Stimulated activated CD8-positive, alpha-beta memory T cell treated with anti-CD3 and anti-CD28 coated beads, Interleukin-15, amount 100 ng/mL, for 1 hour (primary cell): ENCODE data around the gene CCDC174.
"Not testable (repeated sequence)": the region's sequence is repeated elsewhere in the genome, so short reads cannot be mapped to it uniquely, and the experiment has no call there.

Experiments
- DNase-seq: peaks from one replicate; pipeline ENCODE4 v3.0.0-alpha.2; 2020; ENCODE audit warnings: low read depth

CCDC174 gene

DNA sequence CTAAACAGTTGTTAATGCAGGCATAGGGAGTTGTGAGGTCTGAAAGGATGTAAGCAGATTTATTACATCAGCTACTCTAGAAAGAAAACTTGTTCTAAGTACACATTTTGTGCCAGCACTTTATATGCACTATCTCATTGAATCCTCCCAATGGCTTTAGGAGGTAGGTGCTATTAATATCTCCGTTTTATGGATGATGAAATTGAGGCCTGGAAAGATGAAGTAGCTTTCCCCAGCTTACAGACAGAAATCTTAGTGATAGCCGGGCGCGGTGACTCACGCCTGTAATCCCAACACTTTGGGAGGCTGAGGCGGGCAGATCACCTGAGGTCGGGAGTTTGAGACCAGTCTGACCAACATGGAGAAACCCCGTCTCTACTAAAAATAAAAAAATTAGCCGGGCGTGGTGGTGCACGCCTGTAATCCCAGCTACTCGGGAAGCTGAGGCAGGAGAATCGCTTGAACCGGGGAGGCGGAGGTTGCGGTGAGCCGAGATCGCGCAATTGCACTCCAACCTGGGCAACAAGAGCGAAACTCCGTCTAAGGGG, 872 bp downstream of the CCDC174 start:
- not testable (repeated sequence) for DNase-seq

DNA sequence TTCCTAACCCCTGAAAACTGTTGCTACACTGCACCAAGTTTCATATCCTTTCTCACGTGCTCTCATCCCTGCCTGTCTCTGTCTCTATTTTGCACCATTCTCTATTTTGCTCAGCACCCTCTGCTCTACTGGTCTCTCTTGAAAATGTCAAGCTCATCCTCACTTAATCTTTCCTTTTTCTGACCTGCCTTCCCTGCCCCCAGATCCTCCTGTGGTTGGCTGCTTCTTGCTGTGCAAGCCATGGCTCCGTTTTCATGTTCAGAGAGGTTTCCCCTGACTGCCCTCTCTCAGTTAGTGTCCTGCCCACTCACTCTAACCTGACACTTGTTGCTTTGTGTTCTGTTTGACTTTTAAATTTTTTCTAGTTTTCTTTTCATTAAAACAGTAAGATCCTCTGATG, 6.0 kb downstream of the CCDC174 start:
- no peak for DNase-seq

DNA sequence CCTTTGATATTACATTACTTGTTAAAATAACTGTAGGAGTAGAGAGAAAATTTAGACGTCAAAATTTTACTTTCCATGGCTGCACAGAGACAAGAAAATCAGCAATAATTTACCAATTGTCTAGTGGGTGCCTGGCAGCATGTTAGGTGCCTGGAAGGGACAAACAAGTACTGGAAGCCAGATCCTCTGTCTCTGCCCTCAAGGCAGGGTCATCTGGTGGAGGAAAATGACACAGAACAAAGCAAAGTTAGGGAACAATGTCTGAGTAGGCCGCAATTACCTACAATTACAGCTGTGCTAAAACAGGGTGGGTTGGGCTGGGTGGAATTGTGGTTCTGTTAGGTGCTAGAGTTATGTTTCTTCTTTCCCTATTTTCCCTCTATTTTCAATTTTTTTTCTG, 7.4 kb downstream of the CCDC174 start:
- no peak for DNase-seq

DNA sequence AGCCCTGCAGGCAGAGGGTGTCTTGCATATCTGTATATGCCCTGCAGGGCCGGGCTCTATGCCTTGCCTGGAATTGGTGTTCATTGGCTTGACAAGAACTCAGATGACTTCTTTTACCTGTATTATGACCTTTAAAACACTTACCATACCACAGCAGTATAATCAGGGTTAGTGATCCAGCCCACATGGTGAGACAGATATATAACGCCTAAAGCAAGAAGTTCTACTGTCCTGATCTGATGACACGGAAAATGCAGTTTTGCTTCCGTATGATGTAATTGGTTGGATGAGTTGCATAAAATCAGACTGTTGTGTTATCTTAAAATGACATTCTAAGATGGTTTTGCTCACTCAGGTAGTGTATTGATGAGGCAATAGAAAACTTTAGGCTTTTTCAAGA, 9.4 kb downstream of the CCDC174 start:
- no peak for DNase-seq

DNA sequence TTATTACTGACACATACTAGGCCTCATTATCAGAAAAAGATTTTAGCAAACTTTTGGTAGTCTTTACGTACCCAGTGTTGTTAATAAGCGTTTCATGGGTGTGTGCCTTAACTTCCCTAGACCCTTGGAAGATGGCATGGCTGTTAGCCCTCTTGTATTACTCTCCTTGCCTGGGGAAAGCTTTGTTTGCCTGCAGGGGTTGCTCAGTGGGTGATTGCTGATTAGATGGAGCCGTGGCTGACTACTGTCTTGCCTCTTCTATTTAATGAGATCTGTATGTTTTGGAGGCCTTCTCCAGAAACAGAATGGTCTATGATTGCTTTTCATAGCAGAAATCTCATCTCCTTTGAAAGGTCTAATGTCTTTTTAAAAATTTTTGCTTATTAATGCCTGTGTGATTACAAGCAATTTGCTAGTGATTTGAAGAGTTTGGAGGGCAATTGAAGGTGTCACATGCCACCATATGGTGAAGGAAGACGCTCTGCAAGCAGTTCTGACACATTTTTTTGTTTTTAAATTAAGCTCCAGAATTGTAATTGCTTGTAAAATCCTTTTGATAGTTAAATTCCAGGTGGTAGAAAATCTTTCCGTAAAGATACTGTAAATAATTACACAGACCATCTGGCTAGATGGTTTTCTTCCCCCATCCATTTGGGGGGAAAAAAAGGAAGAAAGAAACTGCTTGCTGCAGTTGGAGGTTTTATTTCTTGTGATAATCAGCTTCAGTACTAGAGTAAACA, 12.0 kb downstream of the CCDC174 start:
- DNase-seq = no peak

DNA sequence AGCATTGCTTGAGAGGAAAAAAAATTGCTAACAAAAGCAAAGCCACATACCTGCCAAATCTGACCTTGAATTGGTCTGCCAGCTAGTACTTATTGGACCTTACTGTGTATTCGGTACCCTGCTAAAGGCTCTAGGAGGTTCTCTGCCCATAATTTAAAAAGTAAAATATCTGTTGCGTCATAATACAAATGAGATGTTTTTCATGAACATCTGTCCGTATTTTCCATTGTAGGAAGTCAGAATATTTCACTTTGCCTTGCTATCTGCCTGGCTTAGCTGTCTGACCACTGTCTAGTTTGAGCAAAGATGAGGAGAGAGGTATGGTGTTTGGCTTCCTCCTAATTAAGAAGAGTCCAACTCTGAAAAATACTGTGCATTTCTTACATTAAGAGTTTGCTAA, 12.6 kb downstream of the CCDC174 start:
- no peak for DNase-seq

DNA sequence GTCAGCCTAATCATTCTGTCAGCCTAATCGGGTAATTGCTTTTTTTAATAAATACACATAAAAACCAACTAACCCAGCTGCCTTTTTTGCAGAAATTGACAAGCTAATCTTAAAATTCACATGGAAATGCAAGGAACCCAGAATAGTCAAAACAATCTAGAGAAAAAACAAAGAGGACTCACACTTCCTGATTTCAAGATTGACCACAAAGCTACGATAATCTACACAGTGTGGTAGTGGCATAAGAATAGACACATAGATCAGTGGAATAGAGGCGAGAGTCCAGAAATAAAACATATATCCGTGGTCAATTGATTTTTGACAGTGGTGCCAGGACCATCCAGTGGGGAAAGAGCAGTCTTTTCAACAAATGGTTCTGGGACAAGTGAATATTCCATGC, 21.0 kb downstream of the CCDC174 start:
- no peak for DNase-seq

DNA sequence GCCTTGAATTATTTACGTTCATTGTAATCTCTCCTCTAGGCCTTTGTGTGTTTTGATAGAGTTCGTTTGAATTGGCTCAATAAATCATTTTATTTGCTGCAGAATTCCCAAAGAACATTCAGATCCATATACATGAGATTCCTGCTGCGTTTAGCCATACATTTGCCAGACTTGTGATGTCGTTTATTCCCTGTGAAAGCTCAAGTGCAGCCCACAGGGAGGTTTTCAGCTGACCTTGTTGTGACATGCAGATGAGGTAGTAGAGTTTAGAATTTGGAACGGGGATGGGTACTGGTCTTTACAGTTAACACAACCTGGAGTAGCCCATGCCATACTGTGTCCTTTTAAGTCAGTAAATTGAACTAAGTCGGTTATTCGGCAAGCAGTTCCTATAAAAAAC, 23.3 kb downstream of the CCDC174 start, which contains the start of gene C3orf20:
Gene C3orf20, plus strand, starts transcription at position 301 of the 400 bp plus-strand sequence. CDS start 7,573 bp downstream, outside the sequence.
- DNase-seq = no peak

DNA sequence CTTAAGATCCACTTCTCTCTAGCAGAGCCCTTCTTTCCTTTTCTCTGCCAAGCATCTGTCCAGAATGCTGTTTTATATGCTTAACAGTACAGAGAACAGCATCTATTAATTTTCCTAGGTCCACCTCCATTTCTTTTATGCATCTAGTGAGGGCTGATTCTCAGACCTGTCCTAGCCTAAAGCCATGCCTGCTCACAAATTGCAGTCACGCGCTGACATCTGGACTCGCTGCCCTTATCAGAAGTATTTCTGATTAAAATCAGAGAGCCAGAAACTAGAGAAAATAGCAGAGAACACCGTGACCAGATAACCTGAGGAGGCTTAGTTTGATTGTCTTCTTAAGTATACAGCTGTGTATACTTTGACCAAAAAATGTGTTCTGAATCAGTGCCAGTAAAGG, 25.3 kb downstream of the CCDC174 start:
- DNase-seq = no peak

DNA sequence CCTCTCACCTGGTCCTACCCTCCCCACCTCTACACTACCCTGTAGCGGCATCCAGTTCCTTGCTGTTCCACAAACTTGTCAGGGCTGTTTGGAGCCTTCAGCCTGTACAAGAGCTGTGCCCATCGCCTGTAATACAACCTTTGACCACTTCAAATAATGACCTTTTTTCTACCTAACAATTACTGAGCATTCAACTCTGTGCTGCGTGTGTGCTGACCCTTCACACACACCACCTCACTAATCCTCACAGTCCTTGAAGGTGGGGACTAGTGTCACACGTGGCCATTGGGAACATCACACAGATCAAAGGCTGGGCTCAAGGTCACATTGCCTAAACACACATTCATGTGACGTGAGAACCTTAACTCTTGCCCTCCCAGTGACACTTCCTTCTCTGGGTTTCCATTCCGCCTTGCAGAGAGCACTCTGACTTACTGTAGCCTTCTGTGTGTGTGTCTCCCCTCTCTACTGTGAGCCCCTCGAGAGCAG, 26.5 kb downstream of the CCDC174 start:
- DNase-seq = no peak

DNA sequence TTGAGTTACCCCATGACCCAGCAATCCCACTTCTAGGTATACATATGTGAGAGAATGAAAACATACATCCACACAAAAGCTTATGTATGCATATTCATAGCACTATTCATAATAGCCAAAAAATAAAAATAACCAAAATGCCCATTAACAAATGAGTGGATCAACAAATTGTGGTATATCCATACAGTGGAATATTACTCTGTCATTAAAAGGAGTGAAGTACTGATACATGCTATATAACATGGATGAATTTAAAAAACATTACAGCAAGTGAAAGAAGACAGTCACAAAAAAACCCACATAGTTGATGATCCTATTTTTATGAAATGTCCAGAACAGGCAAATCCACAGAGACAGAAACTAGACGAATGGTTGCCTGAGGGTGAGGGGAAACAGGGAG, 28.6 kb downstream of the CCDC174 start:
- no peak for DNase-seq

DNA sequence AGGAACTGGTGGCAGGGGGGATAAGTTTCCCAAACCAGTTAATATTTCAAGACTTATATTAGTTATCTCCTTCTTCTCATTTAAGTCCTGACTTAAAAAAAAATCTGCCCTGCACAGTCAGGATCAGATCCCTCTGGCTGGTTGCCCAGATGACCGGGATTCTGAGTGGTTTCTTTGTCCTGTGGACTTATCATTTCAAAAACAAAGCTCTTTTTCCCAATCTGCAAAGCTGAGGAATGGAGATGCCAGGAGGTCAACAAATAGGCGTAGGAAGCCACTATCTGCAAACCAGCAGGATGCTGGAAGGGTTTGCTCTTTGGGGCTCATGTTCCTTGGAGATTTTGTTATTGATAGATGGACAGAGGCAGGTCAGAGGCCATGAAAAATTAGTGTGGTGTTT, 29.2 kb downstream of the CCDC174 start:
- no peak for DNase-seq

DNA sequence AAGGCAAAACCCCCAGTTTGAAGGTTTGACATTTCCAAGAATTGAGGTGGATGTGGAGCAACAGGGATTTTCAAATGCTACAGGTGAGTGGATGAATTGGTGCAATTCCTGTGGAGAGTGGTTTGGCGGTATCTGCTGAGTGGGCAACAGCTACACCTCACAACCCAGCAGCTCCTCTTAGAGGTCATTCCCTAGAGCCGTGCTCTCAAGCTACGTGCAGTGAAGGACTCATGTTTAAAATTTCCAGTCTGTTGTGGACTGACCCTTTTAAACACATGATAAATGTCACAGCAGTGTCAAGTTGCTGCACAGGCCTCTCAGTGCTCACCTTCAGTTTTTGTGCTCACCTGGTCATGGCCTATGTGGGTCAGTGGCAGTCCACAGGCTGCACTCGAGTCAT, 32.9 kb downstream of the CCDC174 start:
- no peak for DNase-seq

DNA sequence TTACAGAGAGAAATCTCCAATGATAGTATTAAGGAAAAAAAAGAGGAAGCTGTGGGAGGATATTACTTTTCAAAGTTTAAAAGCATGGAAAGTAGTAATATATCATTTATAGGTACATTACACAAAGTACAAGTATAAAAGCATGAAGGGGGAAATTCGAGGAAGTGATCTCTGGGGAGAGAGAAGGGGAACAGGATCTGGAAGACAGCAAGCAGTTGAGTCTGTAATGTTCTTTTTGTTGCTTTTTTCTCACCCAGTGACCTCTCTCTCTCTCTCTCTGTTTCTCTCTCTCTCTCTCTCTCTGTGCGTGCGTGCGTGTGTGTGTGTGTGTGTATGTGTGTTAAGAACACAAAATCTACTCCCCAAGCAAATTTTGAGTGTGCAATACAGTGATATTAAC, 33.6 kb downstream of the CCDC174 start:
- no peak for DNase-seq

DNA sequence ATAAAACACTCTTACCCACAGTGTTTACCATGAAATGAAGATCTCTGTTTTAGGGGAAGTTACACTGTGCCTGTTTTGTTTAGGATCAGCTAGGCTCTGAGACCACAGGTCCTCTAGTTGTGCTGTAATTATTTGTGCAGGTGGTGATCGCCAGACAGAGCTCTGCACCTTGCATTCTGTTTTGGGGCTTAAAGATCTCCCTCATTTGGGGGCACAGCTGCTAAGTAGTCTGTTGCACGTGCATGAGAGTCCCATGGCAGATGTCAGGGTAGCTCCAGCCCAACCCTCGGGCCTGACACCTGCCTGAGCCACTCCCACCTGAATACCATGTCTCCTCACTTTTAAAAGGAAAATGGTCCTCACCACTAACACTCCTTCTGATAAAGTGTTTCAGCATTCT, 35.8 kb downstream of the CCDC174 start:
- DNase-seq = no peak

DNA sequence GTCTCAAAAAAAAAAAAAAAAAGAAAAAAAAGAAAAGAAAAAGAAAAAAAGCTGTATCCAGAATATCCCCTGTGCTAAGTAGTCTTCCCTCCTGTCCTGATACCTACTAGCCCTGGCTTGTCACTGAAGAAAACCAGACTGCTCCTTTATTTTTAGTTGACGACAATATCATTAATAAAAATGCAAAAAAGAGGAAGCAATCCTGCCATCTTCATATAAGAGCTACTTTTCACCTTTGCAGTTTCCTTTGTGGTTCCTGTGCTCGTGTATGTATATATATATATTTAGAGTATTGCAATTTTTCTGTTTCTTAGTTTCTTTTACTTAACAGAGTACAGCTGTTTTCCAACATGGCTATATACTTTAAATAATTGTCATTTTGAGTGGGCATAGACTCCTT, 37.0 kb downstream of the CCDC174 start:
- DNase-seq = no peak

DNA sequence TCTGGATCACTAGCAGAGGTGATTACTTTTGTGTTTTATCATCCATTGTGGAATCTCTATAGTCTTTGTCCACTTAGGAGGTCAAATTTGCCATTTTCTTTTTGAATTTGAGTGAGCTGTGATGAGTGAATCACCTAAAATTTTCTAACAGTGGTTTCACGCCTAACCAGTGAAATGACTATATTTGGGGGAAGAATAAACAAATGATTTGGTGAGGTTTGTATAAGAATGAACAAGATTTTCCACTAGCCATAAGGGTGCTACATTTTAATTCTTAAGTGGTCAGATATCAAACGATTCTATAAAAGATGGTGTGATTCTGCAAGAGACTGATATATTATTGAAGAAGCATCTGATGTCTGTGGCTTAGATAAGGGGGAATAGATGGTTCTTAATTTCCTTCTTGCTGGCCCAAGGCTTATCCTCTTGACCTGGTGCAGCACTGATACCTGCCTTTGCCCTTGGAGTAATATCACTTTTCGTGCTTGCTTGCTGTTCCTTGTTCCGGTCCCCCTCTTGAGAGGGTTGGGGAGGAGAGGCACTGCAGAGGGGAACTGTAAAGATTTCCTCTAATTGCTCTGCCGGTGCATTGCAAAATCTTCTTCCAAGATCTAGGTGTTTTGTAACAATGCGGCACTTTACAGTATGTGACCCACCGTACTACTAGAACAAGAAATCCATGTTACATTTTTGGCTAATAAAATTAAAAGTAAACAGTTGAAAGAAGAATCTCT, 37.9 kb downstream of the CCDC174 start:
- DNase-seq = no peak

DNA sequence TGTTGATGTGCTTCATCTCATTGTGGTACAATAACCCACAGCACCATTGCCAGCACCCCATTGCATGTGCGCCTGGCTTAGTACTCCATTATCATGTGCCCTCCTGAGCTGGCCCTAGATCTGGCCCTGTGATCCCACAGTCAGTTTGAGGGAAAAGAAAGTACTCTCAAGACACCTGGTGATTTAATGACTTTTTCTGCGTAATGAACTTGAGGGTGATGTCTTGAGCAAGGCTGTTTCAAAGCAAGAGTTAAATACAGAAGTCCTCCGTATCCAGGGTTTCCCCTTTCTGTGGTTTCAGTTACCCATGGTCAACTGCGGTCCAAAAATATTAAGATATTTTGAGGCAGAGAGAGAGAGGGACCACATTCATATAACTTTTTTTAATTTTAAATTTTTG, 39.7 kb downstream of the CCDC174 start:
- DNase-seq = no peak

DNA sequence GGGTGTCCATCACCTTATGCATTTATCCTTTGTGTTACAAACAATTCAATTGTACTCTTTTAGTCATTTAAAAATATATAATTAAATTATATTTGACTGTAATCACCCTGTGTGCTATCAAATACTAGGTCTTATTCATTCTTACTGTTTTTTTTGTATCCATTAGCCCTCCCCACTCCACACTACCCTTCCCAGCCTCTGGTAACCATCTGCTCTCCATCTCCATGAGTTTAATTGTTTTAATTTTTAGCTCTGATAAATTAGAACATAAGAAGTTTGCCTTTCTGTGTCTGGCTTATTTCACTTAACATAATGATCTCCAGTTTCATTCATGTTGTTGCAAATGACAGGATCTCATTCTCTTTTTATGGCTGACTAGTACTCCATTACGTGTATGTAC, 40.2 kb downstream of the CCDC174 start:
- no peak for DNase-seq

DNA sequence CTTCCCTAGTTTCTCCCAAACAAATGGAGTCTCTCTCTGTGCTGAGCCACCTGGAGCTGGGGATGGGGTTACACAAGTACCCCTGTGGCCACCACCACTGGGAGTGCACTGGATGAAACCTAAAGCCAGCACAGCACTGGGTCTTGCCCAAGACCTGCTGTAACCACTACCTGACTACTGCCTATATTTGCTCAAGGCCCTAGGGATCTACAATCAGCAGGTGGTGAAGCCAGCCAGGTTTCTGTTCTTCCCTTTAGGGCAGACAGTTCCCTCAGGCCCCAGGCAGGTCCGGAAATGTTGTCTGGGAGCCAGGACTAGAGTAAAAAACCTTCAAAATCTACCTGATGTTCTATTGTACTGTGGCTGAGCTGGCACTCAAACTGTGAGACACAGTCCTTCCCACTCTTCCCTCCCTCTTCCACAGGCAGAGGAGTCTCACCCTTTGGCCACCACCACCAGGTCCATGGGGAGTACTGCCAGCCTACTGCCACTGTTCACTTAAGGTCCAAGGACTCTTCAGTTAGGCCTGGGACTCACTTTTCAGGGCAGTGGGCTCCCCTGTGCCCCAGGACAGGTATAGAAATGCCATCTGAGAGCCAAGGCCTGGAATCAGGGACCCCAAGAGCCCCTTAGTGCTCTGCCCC, 47.2 kb downstream of the CCDC174 start:
- DNase-seq = no peak

DNA sequence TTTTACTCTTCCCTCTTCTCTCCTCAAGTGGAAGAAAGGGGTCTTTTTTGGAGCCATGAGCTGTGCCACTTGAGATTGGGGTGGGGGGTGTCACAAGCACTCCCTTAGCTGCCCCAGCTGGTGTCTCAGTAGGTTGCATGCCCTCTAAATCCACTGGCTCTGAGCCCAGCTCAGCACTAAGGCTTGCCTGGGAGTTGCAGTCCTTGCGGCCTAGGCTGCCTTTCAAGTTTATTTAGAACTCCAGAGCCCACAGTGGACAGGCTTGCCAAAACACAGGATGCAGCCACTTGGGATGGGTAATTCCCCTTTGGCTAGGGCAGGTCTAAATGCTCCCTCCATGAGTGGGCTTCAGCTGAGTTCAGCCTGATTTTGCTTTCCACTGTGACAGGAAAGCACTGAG, 48.1 kb downstream of the CCDC174 start:
- DNase-seq = no peak

DNA sequence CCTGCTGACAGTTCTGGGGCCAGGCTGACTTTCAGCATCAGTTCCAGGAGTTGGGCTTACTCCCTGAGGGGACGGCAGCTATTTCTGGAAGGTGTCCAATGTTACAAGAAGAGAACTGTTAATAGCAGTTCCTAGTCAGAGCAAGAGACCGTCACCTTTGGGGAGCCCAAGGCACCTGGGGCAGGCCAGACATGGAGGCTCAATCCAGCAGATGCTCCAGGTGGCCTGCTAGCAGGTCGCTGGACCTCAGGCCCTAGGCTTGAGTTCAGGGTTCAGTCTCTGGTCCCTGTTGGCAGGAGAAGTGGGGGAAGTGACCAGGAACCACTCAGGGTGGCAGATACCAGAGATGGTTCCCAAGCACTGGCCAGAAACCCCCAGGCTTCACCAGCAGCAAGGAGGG, 49.3 kb downstream of the CCDC174 start:
- no peak for DNase-seq

DNA sequence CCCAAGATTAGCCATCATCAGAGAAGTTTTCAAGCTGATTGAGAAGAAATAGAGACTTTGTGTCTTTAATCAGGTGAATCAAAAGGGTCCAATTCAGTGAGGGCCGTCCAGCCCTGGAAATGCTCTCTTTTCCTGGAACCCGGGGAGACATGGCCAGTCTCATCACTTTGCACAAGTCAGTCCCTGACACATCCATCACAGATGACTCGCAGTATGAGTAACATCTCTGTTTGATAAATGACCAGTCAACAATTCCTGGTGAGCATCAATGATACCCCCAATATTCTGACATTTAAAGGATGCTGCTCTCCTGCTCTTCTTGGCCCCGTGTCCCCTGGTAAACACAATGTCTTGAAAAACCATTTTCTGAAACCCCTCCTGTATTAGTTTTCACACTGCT, 50.1 kb downstream of the CCDC174 start:
- DNase-seq = no peak
